C4-2B (cell line): Measurements from ENCODE around the gene TUBE1.

ENCODE experiments used
- H3K27ac ChIP-seq: fragments of 450-650 bp; 2 replicates; pipeline ENCODE4 v1.5.1; 2017
- CTCF ChIP-seq: fragments of 450-650 bp; conservative IDR thresholded peaks from 2 replicates; pipeline ENCODE4 v1.5.1; 2017; ENCODE audit warnings: mild to moderate bottlenecking
- ZFX ChIP-seq: fragments of 450-650 bp; IDR thresholded peaks from 2 replicates; pipeline ENCODE4 v1.6.1; 2017

The TUBE1 gene

GRCh38 chr6:112038268-112038667, 49.0 kb downstream of the TUBE1 start:
- TF ChIP-seq ZFX, result no peak
- no peak for TF ChIP-seq CTCF
- no peak overlapping the region for H3K27ac ChIP-seq

GRCh38 chr6:112037783-112038216, 49.5 kb downstream of the TUBE1 start:
- TF ChIP-seq ZFX, result no peak
- TF ChIP-seq CTCF, result no peak
- no peak overlapping the region for H3K27ac ChIP-seq

GRCh38 chr6:112036088-112036637, 51.1 kb downstream of the TUBE1 start:
- H3K27ac ChIP-seq, result no peak overlapping the region
- no peak for TF ChIP-seq ZFX
- no peak for TF ChIP-seq CTCF

GRCh38 chr6:112034616-112034995, 52.7 kb downstream of the TUBE1 start:
- no peak overlapping the region for H3K27ac ChIP-seq
- no peak for TF ChIP-seq CTCF
- TF ChIP-seq ZFX, result no peak

- no peak overlapping the region for H3K27ac ChIP-seq
- no peak for TF ChIP-seq ZFX
- no peak for TF ChIP-seq CTCF
Observed at GRCh38 chr6:112033791-112034615, 53.3 kb downstream of the TUBE1 start.

- H3K27ac ChIP-seq, result no peak overlapping the region
- no peak for TF ChIP-seq ZFX
Observed at GRCh38 chr6:112032728-112033127, 54.6 kb downstream of the TUBE1 start.

- no peak overlapping the region for H3K27ac ChIP-seq
- TF ChIP-seq ZFX, result no peak
- TF ChIP-seq CTCF, result no peak
Observed at GRCh38 chr6:112031960-112032359, 55.3 kb downstream of the TUBE1 start.
